HG02943 (cell line): ENCODE data around the gene IQSEC1.

Experiments used
- ATAC-seq: cut with Tn5 transposase; IDR thresholded peaks from one replicate; pipeline ENCODE4 v1.9.1; 2021; ENCODE audit warnings: mild to moderate bottlenecking, low read depth, moderate library complexity; ENCODE audit not compliant: unreplicated experiment

IQSEC1 gene

DNA sequence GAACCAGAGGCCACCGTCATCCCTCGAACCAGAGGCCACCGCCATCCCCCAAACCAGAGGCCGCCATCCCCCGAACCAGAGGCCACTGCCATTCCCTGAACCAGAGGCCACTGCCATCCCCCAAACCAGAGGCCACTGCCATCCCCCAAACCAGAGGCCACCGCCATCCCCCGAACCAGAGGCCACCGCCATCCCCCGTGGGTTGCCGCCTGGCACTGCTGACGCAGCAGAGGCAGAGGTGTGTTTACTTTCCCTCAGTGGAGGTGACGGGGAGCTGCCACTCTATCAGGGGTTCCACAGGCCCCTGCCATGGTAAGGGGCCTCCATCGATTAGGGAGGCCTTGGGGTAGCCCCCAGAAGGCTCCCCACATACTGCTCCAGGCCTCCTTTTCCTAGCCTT, 1.5 kb downstream of the IQSEC1 start:
- ATAC-seq, result no peak

DNA sequence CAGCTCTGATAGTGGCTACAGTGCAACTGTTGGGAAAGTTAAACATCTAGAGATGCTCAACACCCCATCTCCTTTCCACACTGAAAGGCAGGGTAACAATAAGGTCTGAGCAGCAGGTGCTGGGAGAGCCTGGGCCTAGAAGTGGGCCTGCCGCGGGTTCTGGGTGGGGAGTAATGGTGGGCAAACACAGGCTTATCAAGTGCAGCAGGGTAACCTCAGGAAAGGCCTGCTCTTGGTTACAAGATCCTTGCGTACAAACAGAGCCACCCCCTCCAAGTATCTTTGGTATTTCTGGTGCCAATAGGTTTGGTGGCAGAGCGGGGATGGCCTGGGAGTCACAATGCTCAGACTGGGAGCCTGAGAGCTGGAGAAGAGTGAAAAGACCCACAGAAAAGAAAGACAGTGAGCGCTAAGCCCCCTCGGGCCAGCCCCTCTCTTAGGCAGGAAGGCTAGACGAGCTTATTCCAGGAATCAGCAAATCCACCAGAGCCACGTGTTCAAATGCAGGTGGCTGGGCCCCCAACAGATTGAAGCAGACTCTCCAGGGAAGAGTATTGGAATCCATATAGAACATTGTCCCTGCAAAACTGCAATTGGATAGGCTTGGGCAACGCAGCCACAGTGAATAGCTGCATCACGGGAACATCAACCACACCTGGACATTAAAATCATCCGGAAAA, 2.7 kb downstream of the IQSEC1 start:
- no peak for ATAC-seq

DNA sequence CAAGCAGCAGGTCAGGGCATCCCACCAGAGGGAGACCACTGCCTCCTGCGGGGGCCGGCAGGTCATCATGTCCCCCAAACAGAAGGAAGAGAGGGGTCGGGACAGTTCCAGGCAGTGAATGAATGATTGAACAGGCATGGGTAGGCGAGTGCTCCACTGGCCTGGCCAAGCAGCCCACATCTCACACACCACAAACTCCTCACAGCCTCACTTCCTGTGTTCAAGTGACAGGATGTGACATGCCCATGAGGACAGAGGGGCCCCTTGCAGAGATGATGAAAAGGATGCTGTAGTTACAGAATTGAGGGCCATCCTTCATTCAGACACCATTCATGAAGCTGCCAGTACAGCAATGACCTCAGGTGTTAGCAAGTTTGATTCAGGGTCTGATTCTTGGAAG, 3.7 kb downstream of the IQSEC1 start:
- ATAC-seq, result peak; percentile 57

DNA sequence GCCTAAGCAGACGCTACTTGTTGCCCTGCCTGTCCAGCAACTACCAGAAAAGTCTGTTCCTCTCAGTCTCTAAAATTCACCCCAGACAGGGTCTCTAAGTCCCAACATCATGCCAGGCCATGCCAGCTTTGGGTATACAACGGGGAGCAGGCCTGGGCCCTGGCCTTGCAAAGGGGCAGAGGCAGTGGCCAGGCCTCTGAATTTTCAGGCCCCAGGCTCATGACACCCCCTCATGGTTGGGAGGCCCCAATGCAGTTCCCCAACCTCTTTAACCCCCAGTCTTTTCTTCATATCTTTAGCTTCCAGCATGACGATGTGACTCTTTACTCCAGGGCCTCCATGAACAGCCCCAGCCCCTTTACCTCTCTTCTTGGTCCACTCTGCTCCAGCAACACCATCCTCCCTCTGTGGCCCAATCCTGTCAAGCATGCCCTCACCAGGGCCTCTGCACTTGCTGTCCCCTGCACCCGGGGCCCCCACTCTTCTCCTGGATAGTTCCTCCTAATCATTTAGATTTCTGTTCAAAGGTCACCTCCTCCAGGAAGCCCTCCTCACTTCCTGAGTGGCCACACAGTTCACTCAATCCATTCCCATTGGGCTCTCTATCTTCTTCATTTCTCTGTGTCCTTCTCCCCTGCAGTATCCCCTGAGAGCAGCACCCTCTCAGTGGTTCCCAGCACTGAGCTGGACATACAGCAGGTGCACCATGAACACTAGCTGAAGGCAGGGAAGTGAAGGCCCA, 4.8 kb downstream of the IQSEC1 start:
- ATAC-seq, result no peak

DNA sequence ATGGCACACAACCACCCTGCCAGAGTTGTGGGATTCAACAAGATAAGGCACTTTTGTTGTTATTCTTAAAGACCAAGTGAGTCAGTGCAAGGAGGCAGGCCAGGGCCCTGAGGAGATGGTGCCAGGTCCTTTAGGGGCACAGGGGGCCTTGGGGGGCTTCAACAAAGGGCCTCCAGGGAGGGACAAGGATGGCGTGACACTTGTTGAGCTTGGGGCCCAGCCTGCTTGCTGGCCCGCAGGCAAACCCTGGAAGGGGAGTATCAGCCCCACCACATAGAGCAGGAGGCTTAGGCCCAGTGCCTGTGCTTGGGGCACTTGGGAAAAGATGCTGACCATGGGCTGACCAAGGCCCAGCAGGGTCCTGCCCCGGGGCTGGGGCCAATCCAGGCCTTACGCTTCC, 5.5 kb downstream of the IQSEC1 start:
- ATAC-seq, result no peak

DNA sequence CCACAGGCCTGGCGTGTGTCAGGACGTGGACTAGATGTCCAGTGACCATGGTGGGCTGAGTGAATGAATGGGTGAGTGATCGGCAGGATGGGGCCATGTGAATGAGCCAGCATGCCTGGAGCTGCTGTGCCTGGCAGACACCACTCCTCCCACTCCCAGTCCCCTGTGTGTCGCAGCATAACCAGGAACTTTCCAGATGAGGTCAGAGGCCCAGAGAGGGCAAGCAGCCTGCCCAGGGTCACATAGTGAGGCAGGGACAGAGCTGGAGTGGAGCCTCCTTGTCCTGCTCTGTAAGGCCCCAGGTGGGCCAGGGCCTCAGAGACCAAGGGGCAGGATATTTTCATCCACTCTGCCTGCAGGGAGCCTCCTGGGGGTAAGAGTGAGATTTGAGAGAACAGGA, 6.4 kb downstream of the IQSEC1 start:
- no peak for ATAC-seq

DNA sequence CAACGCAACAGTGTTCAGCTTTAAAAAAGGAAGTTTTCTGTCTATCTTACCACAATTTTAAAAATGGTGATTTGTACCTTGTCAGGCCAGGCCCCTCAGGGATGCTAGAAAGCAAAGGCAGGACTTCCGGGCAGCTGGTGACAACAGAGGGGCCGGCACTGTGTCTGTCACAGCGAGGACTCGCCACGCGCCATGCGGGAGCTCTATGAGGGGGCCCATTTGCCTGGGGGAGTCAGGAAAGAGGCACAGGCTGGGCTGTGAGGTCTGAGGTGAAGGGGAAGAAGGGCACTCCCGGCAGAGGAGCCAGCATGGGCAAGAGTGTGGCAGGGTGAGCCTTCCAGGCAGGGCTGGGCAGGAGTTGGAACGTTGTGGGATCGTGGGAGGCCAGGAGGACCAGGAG, 7.0 kb downstream of the IQSEC1 start:
- ATAC-seq, result no peak

DNA sequence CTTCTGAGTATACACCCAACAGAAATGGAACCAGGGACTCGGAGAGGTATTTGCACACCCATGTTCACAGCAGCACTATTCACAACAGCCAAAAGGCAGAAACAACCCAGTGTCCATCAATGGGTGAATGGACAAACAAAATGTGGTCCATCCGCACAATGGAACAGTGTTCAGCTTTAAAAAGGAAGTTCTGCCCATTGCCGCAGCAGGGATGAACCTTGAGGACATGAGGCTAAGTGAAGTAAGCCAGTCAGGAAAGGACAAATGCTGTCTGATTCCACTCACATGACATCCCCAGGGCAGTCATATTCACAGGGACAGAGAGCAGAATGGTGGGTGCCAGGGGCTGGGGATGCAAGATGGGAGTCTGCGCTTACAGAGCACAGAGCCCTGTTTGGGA, 7.5 kb downstream of the IQSEC1 start:
- ATAC-seq, result no peak

DNA sequence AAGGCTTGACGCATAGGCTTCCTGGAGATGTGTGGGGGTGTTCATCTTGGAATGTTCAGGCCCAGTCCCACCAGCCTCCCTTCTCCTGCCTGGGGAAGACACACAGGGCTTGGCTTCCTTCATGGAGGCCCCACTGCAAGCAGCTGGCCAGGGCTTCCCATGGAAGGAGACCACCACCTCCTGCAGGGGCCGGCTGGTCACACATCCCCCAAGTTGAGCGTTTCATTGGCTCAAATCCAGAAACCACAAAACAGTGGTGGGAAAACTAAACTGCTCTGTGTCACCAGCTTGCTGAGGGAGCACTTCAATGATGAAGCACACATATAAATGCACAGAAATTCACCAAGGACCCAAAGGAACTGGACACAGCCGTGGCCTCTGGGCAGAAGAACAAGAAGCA, 8.3 kb downstream of the IQSEC1 start:
- no peak for ATAC-seq

DNA sequence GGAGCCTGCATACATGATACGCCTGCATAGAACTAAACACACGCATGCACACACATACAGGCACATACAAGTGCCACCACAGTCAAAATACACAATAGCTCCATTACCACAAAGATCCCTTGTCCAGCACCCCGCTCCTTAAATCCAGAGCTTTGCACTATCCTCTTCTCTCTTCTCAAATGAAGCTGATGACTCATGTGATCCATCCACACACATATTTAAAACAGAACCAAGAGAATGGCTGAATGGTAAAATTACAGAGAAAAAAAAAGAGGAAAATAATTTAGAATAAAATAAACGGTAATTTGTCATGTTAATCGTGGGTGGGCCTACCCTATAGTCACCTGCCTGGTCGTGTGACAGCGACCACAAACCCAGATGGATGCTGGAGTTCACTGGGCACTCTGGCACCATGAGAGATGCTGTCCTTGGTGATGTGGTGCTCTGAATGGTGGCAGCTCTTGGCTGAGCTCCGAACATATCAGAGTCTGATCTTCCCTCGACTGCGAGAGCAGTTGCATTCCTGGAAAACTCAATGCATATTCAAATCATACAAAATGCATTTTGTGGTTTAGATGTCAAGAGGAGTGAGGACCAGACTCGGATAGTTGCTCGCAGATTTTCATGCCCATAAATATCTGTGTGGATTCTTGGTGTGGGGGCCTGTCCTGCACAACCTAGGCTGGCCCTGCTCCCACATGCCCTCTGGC, 8.9 kb downstream of the IQSEC1 start:
- no peak for ATAC-seq

DNA sequence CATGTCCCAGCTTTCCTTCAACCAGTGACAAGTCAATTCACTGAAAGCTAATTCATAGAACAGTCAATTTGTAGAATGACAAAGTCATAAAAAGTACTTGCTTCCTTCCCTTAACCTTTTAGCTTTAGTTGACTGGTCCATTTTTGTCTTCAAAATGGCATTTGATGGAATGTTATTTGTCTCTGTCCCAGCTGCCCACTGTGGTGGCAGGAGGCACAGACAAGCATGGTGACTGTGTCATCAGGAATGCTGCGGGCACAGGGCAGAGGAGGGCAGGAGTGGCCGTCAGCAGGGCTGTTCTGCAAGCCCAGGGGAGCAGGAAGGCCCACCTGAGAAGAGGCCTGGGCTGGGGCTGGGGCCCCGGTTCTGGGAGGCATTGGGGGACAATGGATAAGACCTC, 10.0 kb downstream of the IQSEC1 start:
- ATAC-seq, result no peak

DNA sequence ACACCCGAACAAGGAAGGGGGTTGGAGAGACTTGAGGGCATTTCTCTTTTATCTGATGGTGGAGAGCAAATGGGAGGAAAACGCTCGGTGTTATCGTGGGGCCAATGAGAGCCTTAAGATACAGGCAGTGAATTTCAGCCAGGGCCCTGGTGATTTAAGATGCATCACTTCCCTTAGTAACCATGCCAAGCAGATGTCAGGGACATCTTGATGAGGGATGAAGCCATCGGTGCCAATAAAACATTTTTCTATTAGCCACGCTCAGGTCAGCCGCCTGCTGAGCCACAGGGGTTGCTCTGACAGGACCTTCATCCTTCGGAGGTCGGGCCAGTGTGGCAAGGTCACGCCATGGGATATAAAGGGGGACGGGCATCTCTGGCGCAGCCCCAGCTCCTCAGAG, 10.6 kb downstream of the IQSEC1 start:
- no peak for ATAC-seq

DNA sequence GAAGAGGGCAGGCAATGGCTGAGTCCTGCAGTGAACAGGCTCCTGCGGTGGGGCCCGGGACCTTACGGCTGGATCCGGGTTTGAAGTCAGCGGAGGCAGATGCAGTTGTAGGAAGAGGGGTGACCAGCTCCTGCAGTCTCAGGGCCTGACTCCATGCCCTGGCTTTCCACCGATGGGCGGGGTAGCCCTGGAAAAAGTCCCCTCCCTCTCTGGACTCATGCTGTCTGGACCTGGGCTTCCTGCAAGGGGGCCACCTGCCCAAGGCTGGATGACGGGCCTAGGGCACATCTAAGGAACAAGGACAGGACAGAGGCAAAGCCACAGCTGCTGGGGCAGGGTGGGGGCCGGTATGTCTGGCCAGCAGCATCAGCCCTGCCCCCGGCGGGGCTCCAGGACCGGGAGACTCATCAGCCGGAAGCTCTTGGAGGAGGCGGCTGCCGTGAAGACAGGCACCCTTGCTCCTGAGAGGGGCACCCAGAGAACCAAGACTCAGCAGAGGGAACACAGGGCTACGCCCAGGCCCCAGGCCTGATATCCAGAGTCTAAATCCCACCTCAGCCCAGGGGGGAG, 12.8 kb downstream of the IQSEC1 start:
- ATAC-seq, result no peak

DNA sequence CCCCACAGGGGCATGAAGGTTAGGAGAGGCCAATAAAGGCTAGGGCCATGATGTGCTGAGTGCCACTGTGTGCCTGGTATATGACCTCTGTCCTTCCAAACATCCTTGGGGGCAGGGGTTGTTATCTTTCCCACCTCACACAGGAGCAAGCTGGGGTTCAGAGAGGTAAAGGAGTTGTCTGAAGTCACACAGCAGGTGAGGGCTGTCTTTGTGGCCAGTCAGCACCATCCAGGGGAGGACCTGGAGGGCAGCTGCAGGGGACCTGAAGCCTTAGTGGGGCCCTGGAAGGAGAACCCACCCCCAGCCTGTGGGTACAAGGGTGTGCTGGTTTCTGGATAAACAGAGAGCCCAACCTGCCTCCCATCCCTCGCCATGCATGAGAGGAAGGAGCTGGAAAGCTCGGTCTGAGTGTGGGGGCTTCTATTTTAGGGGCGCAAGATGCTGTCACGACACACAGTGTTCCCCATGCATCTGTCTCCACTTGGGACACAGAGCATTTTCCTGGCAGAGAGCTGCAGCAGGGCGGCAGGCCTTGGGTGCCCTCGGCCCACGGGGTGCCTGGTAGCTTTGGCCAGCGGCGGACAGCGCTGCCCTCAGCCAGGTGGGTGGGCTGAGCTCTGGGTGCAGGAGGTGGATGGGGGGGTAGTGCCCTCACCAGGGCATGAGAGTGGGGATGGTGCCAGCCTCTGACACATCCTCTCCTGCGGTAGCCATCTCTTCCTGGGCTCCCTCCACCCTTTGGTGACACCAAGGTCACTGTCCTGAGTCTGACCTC, 14.7 kb downstream of the IQSEC1 start:
- no peak for ATAC-seq

DNA sequence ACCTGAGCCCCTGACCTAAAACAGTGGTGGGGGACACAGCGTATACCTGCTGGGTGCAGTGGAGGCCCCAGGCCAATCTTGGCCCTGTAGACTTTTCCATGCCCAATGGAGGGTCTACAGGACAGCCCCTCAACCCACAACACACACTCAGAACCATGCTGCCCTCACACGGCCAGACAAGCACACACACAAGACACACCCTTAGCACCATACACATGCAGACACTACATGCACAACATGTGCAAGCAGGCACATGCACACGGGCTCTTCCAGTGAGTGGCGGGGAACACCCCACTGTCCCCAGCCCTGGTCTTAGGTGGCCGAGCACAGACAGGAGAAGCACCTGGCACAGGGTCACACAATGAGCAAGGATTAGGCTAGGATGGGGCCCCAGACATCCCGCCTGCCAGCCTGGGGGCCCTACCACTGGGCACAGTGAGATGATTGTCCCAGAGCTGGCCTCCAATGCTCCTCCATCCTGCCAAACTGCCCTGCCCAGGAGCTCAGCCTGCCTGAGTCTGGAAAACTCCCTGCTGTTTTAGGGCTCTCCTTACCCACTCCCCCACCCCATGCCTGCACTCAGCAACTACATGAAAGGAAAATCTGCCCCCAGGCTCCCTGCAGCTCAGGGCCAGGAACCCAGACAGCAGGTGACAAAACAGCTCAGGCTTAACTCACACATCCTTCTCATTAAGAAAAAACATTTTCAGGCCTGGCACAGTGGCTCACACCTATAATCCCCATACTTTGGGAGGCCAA, 15.8 kb downstream of the IQSEC1 start:
- ATAC-seq, result no peak

DNA sequence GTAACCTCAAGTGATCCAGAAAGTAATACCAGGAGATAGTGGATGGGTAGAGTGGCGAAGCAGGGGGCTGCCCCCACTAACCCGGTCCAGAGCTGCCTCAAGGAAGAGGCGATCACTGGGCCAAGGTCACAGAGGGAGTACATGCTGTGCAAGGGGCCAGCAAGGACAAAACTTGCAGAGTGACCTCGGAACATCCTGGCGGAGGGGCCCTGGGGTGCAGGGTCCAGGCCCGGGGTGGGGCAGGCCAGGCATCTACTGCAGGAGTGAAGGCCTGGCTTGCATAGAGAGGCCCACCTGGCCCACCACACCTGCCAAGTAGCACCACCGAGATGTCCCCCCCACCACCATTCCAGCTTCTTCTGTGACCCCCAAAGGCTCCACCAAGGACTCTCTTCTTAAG, 17.6 kb downstream of the IQSEC1 start:
- ATAC-seq, result no peak

DNA sequence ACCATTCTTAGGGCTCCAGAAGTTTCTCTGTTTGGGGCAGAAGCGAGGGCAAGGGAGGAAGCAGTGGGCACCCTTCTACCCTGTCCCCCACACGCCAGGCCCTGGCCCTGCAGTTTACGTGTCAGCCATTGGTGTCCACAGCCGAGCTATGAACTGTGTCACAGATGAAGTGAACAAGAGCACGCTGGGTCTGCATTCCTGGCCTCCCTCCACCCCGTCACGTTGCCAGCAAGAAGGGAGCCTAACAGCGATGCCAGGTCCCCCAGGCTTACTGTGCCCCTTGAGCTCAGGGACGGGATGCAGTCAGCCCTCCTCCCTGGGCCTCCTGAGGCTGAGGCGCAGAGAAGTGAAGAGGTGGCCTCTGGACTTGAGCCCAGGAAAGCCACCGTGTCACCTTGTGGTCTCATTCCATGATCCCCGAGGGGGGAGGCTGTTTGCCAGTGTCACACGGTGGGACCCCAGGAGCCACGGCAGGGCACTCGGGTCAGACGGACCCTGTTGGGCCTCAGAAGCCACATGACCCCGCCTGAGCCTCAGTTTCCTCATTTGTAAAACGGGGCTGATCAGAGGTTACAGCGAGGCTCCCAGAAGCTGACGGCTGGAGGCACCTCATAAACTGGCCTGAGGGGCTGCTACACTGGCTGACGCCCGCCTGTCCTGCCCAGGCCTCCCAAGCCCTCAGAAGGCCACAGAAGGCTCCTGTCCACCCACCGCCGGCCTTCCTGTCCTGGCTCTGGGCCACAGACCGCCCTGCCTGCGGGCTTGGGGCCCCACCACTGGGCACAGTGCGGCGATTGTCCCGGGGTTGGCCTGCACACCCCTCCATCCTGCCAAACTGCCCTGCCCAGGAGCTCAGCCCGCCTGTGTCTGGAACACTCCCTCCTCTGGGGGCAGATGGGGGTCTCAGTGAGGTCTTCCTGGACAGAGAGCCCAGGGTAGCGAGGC, 18.6 kb downstream of the IQSEC1 start:
- ATAC-seq, result no peak

DNA sequence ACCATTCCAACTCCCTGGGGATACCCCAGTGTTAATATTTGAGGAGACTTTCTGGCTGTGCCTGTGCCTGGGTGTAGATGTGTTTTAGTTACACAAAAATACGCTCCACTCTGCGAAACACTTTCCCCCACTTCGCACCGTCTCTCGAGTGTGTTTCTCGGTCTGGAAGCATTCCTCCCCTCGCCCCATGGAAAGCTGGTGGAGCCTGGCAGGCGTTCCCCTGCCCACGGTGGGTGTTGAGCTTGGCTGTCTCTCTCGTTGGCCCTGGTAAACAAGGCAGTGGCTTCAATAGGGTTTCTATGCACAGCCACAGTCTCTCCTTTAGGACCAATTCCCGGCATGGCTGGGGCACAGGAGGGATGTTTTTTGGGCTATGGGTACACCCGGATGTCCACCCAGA, 19.3 kb downstream of the IQSEC1 start:
- ATAC-seq, result no peak

DNA sequence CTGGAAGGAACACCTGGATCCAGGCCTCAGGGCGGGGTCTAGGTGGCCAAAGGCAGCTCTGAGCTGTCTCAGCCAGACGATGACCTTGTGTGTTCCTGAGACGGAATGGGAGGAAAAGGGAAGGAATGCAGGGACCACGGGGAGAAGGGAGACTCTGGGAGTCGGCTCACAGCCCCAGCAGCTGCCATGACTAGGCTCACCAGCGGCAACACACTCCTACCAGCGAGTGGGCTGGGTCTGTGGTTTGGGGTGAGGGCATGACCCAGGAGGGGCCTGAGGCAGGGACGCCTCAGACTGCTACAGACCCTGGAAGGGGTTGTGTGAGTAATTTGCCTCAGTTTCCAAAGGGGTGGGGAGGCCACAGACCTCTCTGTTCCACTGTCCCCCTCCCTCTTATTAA, 19.8 kb downstream of the IQSEC1 start:
- ATAC-seq, result no peak
